Ascending aorta (tissue), 2 donors: ENCODE measurements around the gene CEACAM16. TPM values are rescaled to one million over a fixed set of nuclear protein-coding genes. Genes with fewer than 3 reads are reported as not detected.

Source experiments
- DNase-seq, 2 donors: peaks; one replicate each; pipeline ENCODE4 v3.0.0-alpha.2; 2019; ENCODE audit warnings: low spot score in 2 of 2
- H3K27ac ChIP-seq, 2 donors: fragments of 200-600 bp; sonication (generic); one replicate each; pipeline ENCODE4 v1.5.1; 2016 to 2017; ENCODE audit warnings: mild to moderate bottlenecking in 1 of 2
- H3K27me3 ChIP-seq: fragments of 200-600 bp; sonication (generic); one replicate; pipeline ENCODE4 v1.5.1; 2017
- H3K36me3 ChIP-seq, 2 donors: fragments of 200-600 bp; sonication (generic); one replicate each; pipeline ENCODE4 v1.5.1; 2016
- H3K4me1 ChIP-seq, 2 donors: fragments of 200-600 bp; sonication (generic); one replicate each; pipeline ENCODE4 v1.5.1; 2016 to 2017; ENCODE audit warnings: mild to moderate bottlenecking in 1 of 2
- H3K4me3 ChIP-seq, 2 donors: fragments of 200-600 bp; sonication (generic); one replicate each; pipeline ENCODE4 v1.5.1; 2016 to 2017; ENCODE audit warnings: mild to moderate bottlenecking in 1 of 2
- H3K9me3 ChIP-seq, 2 donors: fragments of 200-600 bp; sonication (generic); one replicate each; pipeline ENCODE4 v1.5.1; 2016
- intact Hi-C: fragments of 100-400 bp; cut with DNase I; formaldehyde crosslinking; loops from one replicate; pipeline ENCODE4 v1.15.1; 2023
- total RNA-seq: library from RNA; depleted of rRNA; stranded (reverse); fragments of >200 nt; gene quantifications from one replicate; pipeline ENCODE4 v1.1.0, GENCODE V29; 2016
- TF ChIP-seq, protein P1 (sequence below), 3 experiments: fragments of 200-600 bp in 2 of 3; fragments of 450-650 bp in 1 of 3; sonication (generic) in 2 of 3; IDR thresholded peaks; one replicate each; pipeline ENCODE4 v1.5.1; 2016 to 2019; ENCODE audit warnings: antibody characterized with exemption in 3 of 3, mild to moderate bottlenecking in 1 of 3, moderate library complexity in 1 of 3

CEACAM16 gene
- total RNA-seq, 1 donor from 2014 or later, result not detected

GRCh38 chr19:44738136-44738535 lies 39.2 kb downstream of the CEACAM16 start:
- TF ChIP-seq, protein P1, sequence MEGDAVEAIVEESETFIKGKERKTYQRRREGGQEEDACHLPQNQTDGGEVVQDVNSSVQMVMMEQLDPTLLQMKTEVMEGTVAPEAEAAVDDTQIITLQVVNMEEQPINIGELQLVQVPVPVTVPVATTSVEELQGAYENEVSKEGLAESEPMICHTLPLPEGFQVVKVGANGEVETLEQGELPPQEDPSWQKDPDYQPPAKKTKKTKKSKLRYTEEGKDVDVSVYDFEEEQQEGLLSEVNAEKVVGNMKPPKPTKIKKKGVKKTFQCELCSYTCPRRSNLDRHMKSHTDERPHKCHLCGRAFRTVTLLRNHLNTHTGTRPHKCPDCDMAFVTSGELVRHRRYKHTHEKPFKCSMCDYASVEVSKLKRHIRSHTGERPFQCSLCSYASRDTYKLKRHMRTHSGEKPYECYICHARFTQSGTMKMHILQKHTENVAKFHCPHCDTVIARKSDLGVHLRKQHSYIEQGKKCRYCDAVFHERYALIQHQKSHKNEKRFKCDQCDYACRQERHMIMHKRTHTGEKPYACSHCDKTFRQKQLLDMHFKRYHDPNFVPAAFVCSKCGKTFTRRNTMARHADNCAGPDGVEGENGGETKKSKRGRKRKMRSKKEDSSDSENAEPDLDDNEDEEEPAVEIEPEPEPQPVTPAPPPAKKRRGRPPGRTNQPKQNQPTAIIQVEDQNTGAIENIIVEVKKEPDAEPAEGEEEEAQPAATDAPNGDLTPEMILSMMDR (IDR thresholded peaks at IDR 0.05), result no peak

DNA sequence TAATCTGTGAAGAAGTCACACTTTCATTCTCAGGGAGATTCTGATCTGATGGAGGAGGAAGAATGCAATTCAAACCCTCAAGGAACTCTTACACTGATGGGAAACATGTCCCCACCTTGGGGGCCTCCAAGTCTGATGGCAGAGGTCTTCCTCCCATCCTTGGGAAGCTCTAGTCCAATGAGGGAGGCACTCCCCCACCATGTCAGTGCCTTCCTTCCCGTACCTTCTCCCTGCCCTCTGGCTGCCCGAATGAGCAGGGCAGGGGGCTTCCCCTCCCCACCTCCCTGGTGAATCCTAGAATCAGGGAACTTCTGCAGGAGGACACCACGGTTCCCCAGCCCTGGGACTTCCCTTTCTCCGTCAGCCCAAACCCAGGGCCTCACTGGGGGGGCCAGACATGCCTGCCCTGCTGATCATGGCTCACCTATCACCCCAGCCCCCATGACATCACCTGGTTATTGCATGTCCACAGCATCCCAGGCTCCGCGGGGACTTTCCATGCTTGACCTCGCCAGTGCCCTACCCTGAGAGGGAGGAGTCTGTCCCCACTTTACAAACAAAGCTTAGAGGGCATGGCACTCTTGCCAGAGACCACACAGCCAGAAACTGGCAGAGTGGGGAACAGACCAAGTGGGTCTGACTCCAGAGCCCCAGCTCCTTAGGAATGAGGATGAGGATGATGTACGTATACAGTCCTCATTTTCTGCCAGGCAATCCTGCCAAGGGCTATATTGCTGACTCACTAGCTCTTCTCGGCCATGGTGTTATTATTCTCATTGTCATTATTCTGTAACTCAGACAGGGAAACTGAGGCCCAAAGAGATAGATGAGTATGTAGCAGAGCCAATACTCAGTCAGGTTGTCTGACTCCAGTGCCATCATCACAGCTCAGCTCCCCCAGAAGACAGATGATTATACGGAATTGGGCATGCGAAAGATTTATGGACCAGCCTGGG lies 39.9 kb downstream of the CEACAM16 start:
- intact Hi-C loops, result no loop called here
- Histone ChIP-seq H3K4me3 (no peak overlapping the region), H3K27me3 (no peaks in the 10 kb centered on the region), H3K36me3 (no peaks in the 10 kb centered on the region), H3K9me3 (no peaks in the 10 kb centered on the region), H3K27ac (no peak overlapping the region), H3K4me1 (peaks cover 22 to 24% of the 10 kb centered on the region in 2 donors)
- TF ChIP-seq, protein P1 (IDR thresholded peaks at IDR 0.05), result no peak
- DNase-seq, result no peak

More at GRCh38 chr19:44738136-44738535, 39.2 kb downstream of the CEACAM16 start:
- intact Hi-C loops, result no loop called here
- no peaks in the 10 kb centered on the region for H3K36me3 ChIP-seq
- H3K27me3 ChIP-seq, result no peaks in the 10 kb centered on the region
- no peak overlapping the region for H3K4me3 ChIP-seq
- no peak overlapping the region for H3K27ac ChIP-seq
- DNase-seq, result no peak
- peaks cover 18 to 24% of the 10 kb centered on the region in 2 donors for H3K4me1 ChIP-seq
- H3K9me3 ChIP-seq, result no peaks in the 10 kb centered on the region

DNA sequence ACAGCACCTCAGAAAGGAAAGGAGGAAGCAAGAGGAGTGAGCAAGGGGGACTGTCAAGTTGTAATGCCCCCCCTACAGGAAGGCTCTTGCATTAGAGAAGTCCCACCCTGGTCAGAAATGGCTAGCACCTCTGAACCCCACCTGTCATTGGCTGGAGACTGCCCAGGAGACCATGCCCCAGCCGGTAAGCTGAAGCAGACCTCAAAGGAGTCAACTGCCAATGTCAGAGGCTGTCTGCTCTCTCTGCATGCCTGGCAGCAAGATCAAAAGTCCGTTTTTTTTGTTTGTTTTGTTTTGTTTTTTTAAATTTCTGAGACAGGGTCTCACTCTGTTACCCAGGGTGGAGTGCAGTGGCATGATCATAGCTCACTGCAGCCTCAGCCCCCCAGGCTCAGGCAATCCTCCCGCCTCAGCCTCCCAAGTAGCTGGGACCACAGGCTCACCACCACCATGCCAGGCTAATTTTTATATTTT lies 41.4 kb downstream of the CEACAM16 start:
- no peaks in the 10 kb centered on the region for H3K27me3 ChIP-seq
- H3K9me3 ChIP-seq, result no peaks in the 10 kb centered on the region
- H3K4me3 ChIP-seq, result no peak overlapping the region
- H3K4me1 ChIP-seq, result peaks cover 22 to 31% of the 10 kb centered on the region in 2 donors
- no peaks in the 10 kb centered on the region for H3K36me3 ChIP-seq
- no peak for DNase-seq
- TF ChIP-seq, protein P1 (IDR thresholded peaks at IDR 0.05), result no peak
- peak overlapping the region in 1 of 2 donors; percentile 83 for H3K27ac ChIP-seq
- intact Hi-C loops, result loop anchor here (2.0 kb wide), 1 partner anchor 16 kb away; no protein-coding TSS in a partner anchor

- Histone ChIP-seq H3K27me3 (no peaks in the 10 kb centered on the region), H3K9me3 (no peaks in the 10 kb centered on the region), H3K27ac (peak overlapping the region; percentile 82 to 83), H3K4me1 (peaks cover 22 to 31% of the 10 kb centered on the region in 2 donors), H3K36me3 (no peaks in the 10 kb centered on the region), H3K4me3 (peak overlapping the region in 1 of 2 donors; percentile 5)
- TF ChIP-seq, protein P1 (IDR thresholded peaks at IDR 0.05), result no peak
- intact Hi-C loops, result loop anchor here (2.0 kb wide), 1 partner anchor 16 kb away; no protein-coding TSS in a partner anchor
- peak in 1 of 2 donors; percentile 58 for DNase-seq
Measured at GRCh38 chr19:44741258-44741731, 42.3 kb downstream of the CEACAM16 start.

DNA sequence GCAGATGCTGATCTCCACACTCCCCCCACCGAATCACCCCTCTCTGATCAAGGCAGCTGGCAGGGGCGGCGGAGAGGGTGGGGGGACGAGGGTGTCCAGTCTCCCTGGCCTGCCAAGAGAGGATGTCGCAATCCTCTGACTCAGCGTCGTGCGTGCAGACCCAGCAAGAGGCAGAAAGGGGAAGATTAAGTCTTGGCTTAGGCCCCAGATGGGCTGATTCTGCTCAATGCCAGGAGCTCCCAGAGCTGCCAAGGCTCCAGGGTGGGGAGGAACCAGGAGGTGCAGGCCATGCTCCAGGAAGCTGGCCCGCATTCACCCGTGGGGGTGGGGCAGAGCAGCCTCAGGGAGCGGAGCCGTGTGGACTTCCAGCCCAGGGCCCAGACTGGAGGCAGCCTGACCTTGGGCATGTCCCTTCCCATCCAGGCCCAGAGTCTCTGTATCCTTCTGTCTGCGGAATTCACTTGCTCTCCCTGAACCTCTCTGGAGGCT lies 42.9 kb downstream of the CEACAM16 start:
- Histone ChIP-seq H3K27me3 (no peaks in the 10 kb centered on the region), H3K4me3 (peak overlapping the region in 1 of 2 donors; percentile 17), H3K4me1 (peaks cover 24 to 31% of the 10 kb centered on the region in 2 donors), H3K36me3 (no peaks in the 10 kb centered on the region), H3K27ac (peak overlapping the region; percentile 82 to 83), H3K9me3 (no peaks in the 10 kb centered on the region)
- intact Hi-C loops, result loop anchor here (2.0 kb wide), 2 partner anchors 15 to 17 kb away; no protein-coding TSS in a partner anchor
- peak; percentile 97 to 99 for DNase-seq
- TF ChIP-seq, protein P1 (IDR thresholded peaks at IDR 0.05), result no peak
